Activated naive CD4-positive, alpha-beta T cell treated with Interleukin-2 at 50 U/mL for 16 hours (primary cell): ENCODE results near the gene CRTAP.
"Not testable (repeated sequence)": the region's sequence is repeated elsewhere in the genome, so short reads cannot be mapped to it uniquely, and the experiment has no call there.

ENCODE experiments used
- DNase-seq: peaks from one replicate; pipeline ENCODE4 v3.0.0-alpha.2; 2020

Gene CRTAP

DNA sequence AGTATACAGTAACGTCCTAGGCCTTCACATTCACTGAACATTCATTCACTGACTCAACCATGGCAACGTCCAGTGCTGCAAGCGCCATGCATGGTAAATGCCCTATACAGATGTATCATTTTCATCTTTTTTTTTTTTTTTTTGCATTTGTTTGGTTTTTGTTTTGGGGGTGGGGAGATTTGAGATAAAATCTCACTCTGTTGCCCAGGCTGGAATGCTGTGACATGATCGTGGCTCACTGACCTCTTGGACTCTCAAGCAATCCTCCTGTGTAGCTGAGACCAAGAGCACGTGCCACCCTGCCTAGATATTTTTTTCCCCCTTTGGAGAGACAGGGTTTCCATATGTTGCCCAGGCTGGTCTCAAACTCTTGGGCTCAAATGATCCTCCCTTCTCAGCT is 67.4 kb downstream of the CRTAP start:
- DNase-seq: no peak

DNA sequence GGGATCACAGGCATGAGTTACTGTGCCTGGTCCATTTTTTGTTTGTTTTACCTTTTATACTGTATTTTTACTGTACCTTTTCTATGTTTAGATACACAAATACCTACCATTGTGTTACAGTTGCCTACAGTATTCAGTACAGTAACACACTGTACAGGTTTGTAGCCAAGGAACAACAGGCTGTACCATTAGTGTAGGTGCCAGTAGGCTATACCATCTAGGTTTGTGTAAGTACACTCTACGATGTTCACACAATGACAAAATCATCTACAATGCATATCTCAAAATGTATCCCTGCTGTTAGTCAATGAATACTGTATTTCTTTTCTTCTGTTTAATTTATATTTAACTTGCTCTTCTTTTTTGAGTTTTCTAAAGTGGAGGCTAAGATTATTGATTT is 67.8 kb downstream of the CRTAP start:
- not testable (repeated sequence) for DNase-seq

DNA sequence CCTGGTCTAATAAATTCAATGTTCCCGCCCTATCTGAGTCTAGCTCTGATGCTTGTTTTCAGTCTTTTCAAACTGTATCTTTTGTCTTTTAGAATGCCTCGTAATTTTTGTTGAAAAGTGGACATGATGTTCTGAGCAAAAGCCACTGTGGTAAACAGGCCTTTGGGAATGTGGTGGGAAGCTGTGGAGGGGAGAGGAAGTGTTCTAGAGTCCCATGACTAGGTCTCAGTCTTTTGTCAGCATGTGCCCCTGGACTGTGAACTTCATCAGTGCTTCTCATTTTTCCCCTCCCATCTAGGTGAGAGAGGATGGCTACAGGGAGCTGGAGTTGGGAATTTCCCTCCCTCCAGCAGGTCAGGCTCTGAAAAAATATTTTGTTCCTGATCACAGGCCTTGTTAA is 71.0 kb downstream of the CRTAP start:
- DNase-seq: no peak

DNA sequence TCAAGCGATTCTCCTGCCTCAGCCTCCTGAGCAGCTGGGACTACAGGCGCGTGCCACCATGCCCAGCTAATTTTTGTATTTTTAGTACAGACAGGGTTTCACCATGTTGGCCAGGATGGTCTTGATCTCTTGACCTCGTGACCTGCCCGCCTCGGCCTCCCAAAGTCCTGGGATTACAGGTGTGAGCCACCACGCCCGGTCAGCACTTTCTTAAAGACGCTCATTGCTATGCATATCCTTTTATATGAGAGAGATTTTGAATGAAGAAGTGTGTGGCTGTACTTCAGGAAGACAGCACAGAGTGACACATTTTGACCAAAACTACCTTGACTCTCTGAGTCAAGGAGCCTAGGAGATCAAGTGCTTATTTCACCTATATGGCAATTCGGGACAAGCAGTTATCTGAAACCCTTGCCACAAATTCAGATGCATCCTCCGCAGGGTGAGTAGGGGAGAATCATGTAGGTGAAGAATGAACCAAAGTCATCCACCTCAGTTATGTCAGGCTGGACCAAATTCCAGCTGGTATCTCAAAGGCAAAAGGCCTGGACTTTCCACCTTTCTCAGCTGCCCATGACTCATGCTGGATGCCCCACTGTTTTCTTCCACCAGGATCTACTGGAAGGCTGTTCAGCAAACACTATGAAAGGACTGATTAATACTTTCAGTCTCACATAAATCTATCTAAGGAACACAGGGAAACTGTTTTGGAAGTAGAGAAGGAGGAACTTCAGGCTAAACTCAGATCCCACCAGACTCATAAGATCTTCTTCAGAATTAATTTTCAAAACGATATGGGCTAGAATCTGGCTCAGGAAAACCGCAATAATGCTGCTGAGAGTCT is 72.9 kb downstream of the CRTAP start:
- no peak for DNase-seq

DNA sequence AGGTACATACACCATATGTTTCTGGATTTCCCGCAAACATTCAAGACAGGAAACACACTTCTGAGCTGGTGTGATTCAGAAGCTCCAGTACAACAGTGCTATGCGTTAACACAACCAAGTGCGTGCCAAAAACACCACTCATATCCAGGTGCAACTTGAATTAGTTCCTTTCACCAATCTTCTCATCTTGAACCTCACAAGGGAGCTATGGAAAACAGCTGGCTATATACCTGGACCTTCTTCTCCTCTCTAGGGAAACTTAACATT is 73.5 kb downstream of the CRTAP start:
- DNase-seq: no peak

DNA sequence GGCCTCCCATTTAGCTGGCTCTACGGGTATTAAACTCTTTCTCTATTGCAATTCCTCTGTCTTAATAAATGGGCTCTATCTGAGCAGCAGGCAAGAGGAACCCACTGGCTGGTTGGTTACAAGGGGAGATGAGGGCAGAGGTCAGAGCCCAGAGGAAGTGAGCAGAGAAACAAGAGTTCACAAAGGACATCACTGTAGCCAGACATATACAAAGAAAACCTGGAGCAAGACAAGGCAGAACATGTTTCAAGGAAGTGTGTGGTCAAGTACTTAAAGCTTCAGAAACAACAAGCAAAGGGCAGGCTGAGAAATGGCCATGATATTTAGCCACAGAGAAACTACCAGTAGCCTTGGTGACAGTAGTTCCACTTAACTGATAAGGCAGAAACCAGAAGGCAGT is 80.5 kb downstream of the CRTAP start:
- DNase-seq: no peak

DNA sequence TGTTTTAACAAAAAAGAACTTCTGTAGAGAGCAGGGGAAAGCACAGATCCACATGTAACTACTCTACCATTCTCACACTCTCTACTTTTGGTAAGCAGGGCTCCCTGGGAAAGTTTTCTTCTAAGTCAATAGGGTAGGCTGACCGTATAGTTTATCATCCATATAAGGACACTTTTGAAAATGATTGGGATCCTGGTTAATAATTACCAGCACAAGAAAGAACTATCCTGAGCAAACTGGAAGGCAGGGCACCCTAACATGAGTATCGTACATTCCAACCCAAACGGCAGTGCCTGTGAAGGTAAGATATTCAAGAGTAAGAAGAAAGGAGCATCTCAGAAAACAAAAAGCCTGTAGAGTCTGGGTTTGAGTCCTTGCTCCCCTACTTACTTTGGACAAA is 82.7 kb downstream of the CRTAP start:
- DNase-seq: no peak
